T47D (cell line): ENCODE results near the gene PTPDC1.
"Not testable (repeated sequence)": the region's sequence is repeated elsewhere in the genome, so short reads cannot be mapped to it uniquely, and the experiment has no call there.

Experiments
- DNase-seq, 2 experiments: peaks; one replicate each; pipeline versions ENCODE4 v3.0.0 to v3.0.0-alpha.2; 2011 to 2012; ENCODE audit warnings: low read depth in 1 of 2, low spot score in 1 of 2
- JUND ChIP-seq: IDR thresholded peaks from 2 replicates; pipeline ENCODE4 v1.6.1; 2012; ENCODE audit warnings: low read depth
- in situ Hi-C: cut with HindIII; loops from 2 replicates; pipeline ENCODE4 v1.10.0; 2016; ENCODE audit warnings: low sequenced_read_pairs, low pct_unique_long_range_greater_than_20kb

The PTPDC1 gene

GRCh38 chr9:94079236-94079635, 5.0 kb upstream of the PTPDC1 start:
- no peak for TF ChIP-seq JUND
- no peak for DNase-seq
- in situ Hi-C loops: no loop called here

DNA sequence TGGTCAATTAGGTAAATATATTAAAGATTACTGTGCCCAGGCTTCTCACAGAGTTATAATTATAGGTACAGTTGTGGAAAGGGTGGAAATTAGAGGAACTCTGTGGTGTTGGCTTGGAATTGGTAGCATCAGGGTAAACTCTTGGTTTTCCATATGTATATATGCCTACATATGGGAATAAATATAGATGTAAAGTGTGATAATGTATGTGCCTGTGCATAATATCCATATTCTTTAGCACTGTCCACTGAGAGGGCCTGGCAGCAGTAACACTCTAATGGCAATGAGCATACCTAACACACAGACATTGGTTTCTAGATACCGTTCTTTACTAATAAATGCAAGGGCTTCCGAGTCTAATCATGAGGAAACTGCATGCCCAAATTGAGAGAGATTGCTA, 4.0 kb upstream of the PTPDC1 start:
- TF ChIP-seq JUND: no peak
- no peak for DNase-seq
- in situ Hi-C loops: no loop called here

GRCh38 chr9:94081435-94081834, 2.8 kb upstream of the PTPDC1 start:
- in situ Hi-C loops: no loop called here
- TF ChIP-seq JUND: no peak
- no peak for DNase-seq

GRCh38 chr9:94081864-94082463, 2.3 kb upstream of the PTPDC1 start:
- in situ Hi-C loops: no loop called here
- DNase-seq: no peak
- no peak for TF ChIP-seq JUND

DNA sequence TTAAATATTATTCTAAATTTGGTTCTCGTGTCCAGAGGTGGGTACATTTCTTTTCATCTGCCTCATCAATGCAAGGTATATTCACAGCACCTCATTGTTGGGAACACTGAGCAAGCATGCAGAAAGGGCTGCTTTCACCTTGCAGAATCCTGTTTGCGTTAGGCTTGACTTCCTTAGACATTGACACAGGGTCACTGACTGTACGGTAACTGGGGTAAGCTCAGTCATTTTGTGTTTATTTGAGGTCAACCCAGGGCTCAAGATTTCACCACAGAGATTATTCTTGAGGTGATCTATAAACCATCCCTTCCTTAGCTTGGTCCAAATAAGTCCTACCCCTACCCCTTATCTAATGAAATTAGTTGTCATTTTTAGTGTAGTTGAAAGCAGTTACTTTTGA, 1.7 kb upstream of the PTPDC1 start:
- in situ Hi-C loops: no loop called here
- TF ChIP-seq JUND: no peak
- no peak for DNase-seq

GRCh38 chr9:94082956-94083355, 1.3 kb upstream of the PTPDC1 start:
- in situ Hi-C loops: no loop called here
- DNase-seq: no peak
- TF ChIP-seq JUND: no peak

- in situ Hi-C loops: no loop called here
- DNase-seq: no peak
- TF ChIP-seq JUND: no peak
These were observed 880 bp upstream of the PTPDC1 start for GRCh38 chr9:94083384-94083783.

DNA sequence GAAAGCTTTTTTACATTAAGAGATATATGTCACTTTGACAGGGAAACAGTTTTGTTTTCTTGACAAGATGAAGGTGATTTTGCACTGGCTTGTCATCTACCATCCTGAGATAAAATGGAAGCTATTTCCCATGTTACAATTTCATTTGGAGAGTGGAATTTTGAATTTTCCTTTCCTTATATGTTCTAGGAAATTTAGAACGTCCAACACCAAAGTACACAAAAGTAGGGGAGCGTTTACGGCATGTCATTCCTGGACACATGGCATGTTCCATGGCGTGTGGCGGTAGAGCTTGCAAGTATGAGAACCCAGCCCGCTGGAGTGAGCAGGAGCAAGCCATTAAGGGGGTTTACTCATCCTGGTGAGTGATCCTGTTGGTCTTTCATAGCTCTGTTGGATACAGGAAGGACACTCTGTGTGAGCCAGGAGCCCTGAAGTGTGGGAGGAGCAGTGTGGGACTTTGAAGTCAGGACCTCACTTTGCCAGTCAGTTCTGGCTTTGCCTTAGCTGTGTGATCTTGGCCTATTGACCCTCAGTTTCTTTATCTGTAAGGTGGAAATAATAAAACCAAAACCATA, 887 bp downstream of the PTPDC1 start:
- TF ChIP-seq JUND: no peak
- no peak for DNase-seq
- in situ Hi-C loops: no loop called here

DNA sequence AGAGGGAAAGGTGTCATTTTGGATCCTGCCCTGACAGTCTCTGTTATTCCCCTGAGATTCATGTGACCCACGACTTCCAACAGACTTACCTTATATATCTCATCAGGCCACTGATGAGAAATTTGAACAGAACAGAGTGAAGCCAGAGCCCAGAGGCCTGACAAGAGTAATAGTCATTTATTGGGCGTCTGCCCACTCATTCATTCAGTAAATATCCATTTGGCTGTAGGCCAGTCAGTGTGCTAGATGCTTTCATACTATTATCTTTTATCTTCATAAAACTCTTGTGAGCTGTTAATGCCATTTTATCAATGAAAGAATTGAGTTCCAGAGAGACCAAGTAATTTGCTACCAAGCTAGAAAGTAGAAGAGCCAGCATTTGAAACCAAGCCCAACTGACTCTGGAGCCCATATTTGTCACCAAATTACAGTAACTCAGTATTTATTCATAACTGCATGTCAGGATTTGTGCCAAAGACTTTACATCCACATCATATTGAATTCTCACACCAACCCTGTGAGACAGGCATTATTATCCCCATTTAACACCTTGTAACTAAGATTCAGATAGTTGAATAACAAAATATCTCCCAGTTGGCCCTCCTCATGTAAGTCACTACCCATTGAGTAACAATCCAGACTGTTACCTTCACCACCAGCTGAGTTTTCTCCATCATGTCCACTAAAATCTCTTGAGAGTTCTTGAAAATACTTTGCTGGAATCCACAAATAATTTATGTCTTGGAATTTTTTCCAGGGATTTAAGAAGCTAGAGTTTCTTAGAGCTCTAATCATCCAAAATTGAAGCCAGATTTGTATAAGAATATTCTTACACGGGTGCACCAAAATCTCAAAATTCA, 2.5 kb downstream of the PTPDC1 start:
- no peak for TF ChIP-seq JUND
- DNase-seq: no peak
- in situ Hi-C loops: no loop called here

DNA sequence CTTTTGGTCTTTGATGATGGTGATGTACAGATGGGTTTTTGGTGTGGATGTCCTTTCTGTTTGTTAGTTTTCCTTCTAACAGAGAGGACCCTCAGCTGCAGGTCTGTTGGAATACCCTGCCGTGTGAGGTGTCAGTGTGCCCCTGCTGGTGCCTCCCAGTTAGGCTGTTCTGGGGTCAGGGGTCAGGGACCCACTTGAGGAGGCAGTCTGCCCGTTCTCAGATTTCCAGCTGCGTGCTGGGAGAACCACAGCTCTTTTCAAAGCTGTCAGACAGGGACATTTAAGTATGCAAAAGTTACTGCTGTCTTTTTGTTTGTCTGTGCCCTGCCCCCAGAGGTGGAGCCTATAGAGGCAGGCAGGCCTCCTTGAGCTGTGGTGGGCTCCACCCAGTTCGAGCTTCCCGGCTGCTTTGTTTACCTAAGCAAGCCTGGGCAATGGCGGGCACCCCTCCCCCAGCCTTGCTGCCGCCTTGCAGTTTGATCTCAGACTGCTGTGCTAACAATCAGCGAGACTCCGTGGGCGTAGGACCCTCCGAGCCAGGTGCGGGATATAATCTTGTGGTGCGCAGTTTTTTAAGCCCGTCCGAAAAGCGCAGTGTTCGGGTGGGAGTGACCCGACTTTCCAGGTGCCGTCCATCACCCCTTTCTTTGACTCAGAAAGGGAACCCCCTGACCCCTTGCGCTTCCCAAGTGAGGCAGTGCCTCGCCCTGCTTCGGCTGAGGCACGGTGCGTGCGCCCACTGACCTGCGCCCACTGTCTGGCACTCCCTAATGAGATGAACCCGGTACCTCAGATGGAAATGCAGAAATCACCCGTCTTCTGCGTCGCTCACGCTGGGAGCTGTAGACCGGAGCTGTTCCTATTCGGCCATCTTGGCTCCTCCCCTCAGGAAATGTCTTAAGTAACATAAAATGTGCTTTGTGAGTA, 10.2 kb downstream of the PTPDC1 start:
- DNase-seq, in situ Hi-C loops: not testable (repeated sequence)

DNA sequence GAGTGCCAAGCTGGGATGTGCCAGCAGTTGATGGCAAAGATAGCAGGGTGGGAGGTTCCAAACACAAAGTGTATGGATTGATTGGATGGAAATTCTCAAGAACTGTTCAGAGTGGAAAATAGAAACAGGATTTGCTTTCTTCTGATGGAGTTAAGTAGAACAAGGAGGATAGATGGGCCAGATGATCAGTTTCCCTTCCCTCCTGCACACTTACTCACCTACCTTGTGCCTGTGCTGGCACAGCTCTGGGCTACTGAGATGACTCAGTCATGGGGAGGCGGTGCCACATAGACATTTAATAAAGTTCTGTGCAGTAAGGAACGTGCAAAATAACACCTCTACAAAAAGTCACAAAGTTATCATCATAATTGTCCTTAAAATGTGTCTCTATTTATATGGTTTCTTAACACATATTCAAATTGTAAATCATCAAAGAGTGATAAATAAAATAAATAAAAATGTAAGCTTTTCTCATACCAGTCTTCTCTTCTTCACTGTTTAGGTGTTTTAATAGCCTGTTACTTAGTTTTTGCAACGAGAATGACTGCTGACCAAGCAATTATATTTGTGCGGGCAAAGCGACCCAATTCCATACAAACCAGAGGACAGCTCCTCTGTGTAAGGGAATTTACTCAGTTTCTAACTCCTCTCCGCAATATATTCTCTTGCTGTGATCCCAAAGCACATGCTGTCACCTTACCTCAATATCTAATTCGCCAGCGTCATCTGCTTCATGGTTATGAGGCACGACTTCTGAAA, 12.7 kb downstream of the PTPDC1 start:
- in situ Hi-C loops: no loop called here
- TF ChIP-seq JUND: no peak
- DNase-seq: no peak
